Stimulated activated CD8-positive, alpha-beta memory T cell treated with anti-CD3 and anti-CD28 coated beads, Interleukin-12 subunit alpha, Interleukin-12 subunit beta, amount 100 ng/mL, for 1 hour (primary cell): Measurements from ENCODE around the gene PTBP1.
A peak's percentile ranks its signal among the peaks of the same experiment; 100 is the strongest.

Source experiments
- DNase-seq: peaks from one replicate; pipeline ENCODE4 v3.0.0-alpha.2; 2020; ENCODE audit warnings: low read depth

PTBP1 gene

DNA sequence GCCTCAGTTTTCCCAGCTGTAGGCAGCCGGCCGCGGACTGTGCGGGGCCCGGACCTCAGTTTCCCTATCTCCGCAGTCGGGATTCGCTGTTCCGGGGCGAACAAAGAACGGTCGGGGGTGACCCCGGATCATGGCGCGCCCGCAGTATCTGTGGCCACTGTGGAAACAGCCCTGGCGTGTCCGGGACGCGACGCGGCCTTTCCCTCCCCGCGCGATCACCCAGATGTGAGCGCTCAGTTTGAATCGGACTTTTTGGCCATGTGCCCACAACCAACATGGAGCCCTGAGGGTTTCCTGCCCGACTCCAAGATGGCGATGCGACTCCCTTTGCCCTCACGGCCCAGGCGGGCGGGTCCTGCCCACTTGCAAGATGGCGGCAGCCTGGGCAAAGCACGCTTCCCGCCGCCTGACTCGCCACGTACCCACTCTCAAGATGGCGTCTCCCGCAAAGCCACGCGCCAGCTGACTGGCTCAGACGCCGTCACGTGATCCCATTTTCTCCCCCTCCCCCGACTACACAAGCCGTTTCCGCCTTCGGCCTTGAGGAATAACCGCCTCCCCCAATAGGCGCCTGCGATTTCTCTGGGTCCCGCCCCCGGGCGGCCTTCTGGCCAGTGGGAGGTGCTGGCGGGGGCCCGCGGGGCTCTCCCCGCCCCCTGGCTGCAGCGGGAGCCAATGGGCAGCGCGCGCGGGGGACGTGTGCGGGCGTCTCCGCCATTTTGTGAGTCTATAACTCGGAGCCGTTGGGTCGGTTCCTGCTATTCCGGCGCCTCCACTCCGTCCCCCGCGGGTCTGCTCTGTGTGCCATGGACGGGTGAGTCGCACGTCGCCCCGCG, at the start of gene PTBP1:
Gene PTBP1, plus strand, starts transcription at position 761 of the 836 bp plus-strand sequence. Its CDS starts 46 bp downstream, at position 807.
- DNase-seq = peak; percentile 99

GRCh38 chr19:748274-748598, 49.0 kb upstream of the PTBP1 start:
- DNase-seq = no peak

GRCh38 chr19:749811-750210, 47.4 kb upstream of the PTBP1 start:
- DNase-seq = no peak

DNA sequence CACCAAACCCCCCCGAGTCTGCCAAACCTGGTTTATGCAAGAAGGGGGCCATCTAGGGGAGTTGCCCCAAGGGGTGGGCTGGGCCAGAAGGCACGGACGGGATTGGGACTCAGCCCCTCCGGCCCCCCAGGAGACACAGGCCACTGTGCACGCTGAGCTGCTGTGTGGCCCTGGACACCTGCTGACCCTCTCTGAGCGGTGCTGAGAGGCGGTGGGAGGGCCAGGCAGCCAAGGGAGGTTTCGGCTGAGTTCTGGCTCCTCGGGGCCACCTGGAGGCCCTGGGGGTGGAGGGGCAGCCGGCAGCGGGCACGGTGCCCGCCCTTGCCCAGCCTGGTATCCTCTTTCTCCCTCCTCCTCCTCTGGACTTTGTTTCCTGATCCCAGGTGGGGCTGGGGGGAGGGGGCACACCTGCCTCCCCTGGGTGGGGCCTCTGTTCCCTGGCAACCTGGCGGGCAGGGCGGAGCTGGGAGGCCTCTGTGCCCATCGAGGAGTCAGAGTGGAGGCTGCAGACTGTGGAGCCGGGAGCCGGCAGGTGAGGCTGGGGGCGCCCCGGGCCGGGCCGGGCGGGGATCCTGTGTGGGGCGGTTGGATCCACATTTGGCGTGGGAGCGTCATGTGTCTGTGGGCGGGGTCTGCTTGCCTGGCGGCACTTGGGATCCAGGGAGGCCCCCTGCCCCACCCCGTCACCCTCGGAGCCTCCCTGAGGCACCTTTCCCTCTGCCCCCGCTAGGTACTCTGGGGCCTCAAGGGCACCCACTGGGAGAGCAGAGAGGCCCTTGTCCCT, 46.4 kb upstream of the PTBP1 start, which contains the start of gene MISP:
Gene MISP, plus strand, starts transcription at position 473 of the 784 bp plus-strand sequence. CDS start 5,835 bp downstream, outside the sequence.
- no peak for DNase-seq

- DNase-seq = no peak
Observed at GRCh38 chr19:751501-752341, 45.5 kb upstream of the PTBP1 start.

DNA sequence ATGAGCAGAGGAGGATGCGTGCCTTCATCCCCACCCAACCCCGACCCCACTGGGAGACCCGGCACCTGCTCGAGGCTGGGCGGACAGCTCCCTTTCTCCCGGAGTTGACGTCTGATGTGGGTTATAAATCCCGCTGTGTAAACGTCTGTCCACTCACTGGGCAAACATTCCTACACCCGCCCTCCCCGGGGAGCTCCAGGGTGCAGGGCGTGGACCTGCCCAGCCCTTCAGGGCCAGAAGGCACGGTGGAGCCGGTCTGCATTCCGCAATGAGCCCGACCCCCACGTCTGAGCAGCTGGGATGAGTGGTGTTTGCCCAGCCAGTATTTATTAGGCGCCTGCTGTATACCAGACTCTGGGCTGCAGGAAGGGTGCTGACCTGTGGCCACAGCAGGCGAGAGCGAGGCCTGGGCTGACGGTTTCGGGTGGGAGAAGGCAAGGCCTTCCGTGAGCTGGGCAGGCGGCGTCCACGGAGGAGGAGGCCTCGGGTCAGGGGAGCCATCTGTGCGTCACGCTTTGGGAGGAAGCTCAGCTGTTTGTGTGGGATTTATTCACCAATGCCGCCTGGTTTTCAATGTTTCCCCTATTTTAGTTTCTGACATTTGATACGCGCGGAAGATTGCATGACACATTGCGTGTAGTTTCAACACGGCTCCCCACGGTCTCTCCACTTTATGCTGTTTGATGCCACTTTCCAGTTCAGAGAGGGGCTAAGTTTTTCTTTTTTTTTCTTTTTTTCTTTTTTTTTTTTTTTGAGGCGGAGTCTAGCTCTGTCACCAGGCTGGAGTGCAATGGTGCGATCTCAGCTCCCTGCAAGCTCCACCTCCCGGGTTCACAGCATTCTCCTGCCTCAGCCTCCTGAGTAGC, 44.4 kb upstream of the PTBP1 start:
- DNase-seq = no peak

GRCh38 chr19:754530-754929, 42.7 kb upstream of the PTBP1 start:
- DNase-seq = no peak

DNA sequence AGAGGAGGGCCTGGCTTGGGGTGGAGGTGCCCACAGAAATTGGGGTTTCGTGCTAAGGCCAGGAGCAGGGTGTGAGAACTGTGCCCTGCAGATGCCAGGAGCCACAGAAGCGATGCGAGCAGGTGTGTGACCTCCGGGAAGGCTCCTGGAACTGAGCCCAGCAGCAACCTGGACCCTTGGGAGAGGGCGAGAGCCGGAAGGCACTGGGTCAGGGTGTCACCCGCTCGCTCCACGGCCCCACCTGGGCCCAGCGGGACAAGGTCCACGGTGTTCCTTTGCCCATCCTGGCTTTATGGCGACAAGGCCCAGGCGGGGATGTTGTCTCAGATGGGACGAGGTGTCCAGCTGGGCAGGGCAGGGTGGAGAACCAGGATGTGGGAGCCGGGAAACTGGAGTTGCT, 42.2 kb upstream of the PTBP1 start:
- DNase-seq = no peak

- no peak for DNase-seq
Observed at GRCh38 chr19:756236-756635, 41.0 kb upstream of the PTBP1 start.

DNA sequence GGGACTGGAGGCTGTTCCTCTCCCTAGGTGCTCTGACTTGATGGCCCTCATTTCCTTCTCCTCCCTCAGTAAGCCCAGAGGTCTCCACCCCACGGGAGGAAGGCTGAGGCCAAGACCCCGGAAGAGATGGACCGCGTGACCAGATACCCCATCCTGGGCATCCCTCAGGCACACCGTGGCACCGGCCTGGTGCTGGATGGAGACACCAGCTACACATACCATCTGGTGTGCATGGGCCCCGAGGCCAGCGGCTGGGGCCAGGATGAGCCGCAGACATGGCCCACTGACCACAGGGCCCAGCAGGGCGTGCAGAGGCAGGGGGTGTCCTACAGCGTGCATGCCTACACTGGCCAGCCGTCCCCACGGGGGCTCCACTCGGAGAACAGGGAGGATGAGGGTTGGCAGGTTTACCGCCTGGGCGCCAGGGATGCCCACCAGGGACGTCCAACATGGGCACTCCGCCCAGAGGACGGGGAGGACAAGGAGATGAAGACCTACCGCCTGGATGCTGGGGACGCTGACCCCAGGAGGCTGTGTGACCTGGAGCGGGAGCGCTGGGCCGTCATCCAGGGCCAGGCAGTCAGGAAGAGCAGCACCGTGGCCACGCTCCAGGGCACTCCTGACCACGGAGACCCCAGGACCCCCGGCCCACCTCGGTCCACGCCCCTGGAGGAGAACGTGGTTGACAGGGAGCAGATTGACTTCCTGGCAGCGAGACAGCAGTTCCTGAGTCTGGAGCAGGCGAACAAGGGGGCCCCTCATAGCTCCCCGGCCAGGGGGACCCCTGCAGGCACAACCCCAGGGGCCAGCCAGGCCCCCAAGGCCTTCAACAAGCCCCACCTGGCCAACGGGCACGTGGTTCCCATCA, 40.2 kb upstream of the PTBP1 start:
- DNase-seq = no peak

DNA sequence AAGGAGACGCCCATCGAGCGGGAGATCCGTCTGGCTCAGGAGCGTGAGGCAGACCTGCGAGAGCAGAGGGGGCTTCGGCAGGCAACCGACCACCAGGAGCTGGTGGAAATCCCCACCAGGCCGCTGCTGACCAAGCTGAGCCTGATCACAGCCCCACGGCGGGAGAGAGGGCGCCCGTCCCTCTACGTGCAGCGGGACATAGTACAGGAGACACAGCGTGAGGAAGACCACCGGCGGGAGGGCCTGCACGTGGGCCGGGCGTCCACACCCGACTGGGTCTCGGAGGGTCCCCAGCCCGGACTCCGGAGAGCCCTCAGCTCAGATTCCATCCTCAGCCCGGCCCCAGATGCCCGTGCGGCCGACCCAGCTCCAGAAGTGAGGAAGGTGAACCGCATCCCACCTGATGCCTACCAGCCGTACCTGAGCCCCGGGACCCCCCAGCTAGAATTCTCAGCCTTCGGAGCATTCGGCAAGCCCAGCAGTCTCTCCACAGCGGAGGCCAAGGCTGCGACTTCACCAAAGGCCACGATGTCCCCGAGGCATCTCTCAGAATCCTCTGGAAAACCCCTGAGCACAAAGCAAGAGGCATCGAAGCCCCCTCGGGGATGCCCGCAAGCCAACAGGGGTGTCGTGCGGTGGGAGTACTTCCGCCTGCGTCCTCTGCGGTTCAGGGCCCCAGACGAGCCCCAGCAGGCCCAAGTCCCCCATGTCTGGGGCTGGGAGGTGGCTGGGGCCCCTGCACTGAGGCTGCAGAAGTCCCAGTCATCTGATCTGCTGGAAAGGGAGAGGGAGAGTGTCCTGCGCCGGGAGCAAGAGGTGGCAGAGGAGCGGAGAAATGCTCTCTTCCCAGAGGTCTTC, 39.2 kb upstream of the PTBP1 start:
- DNase-seq = no peak

DNA sequence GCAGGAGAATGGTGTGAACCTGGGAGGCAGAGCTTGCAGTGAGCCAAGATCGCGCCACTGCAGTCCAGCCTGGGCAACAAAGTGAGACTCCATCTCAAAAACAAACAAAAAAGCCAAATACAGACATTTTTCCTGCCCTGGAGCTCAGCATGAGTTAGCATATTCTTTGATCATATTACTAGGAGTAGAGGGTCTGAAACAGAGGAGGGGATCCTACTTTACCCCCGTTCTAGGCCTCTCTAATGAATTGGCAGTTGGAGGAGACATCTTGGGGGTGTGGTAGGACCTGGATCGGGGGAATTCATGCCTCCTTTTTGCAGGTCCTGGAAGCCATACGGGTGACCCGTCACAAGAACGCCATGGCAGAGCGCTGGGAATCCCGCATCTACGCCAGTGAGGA, 34.1 kb upstream of the PTBP1 start:
- DNase-seq = no peak

GRCh38 chr19:763869-764268, 33.4 kb upstream of the PTBP1 start:
- no peak for DNase-seq

DNA sequence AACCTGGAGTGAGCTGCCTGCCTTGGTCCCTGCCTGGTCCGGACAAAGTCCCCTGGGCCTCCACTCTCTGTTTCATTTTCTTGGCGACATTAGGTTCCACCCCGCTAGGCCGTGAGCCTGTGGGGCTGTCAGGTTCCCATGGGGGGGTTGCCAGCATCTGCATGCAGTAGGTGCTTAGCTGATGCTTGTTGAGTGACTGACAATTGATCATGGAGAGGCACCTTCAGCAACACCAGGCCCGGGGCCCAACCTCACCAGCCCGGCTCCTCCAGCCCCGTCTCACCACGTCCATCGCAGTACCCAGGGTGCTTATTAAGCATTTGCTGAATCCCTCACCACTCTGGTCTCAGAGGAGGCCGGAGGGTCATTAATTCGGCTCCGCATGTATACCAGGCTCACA, 33.0 kb upstream of the PTBP1 start:
- no peak for DNase-seq

GRCh38 chr19:765179-765738, 32.0 kb upstream of the PTBP1 start:
- no peak for DNase-seq

DNA sequence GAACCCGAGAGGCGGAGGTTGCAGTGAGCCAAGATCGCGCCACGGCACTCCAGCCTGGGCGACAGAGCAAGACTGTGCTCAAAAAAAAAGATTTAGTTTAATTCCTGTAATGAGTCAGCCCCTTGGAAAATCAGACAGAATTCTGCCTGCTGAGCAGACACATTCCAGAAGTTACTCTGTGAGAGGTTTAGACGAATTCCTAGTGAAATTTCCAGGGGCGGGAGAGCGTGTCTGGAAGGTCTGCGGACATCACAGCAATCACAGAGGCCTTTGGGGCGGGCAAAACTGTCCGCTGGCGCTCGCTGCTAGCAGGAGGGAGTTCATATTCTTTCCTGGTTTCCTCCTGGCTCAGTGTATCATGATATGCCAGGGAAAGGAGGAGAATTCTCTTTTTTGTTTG, 28.8 kb upstream of the PTBP1 start:
- no peak for DNase-seq

DNA sequence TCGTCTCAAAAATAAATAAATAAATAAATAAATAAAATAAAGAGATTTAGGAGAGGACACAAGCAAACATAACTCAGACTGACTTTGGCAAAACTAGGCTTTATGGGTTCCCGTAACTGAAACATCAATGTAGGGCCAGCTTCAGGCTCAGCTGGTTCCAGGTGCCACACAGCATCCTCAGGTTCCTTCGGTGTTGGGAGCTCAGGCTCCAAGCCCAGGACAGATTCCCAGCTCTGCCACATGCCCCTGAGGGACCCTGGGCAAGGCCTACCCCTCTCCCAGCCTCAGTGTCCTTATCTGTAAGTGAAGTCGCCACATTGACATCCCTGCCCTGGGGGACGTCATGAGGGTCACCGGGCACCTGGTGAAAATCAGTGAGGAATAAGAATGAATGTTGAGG, 27.6 kb upstream of the PTBP1 start:
- DNase-seq = no peak

GRCh38 chr19:771332-771785, 25.9 kb upstream of the PTBP1 start:
- DNase-seq = no peak

DNA sequence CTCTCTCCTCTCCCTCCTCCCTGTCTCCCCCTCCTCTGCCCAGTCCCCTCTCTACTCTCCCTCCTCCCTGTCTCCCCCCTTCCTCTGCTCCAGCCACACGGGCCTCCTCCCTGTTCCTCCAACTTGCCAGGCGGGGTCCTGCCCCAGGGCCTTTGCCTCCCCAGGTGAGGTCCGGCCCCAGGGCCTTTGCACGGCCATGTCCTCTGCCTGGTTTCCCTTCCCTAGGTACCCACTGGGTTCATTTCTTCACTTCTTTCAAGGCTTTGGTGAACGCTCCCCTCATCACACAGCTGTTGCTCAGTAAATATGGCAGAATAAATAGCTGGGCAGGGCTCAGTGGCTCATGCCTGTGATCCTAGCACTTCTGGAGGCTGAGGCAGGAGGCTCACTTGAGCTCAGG, 25.2 kb upstream of the PTBP1 start:
- no peak for DNase-seq
